Activated CD8-positive, alpha-beta memory T cell treated with anti-CD3 and anti-CD28 coated beads for 48 hours (primary cell): ENCODE measurements around the gene OR1E2.
"Not testable (repeated sequence)": the region's sequence is repeated elsewhere in the genome, so short reads cannot be mapped to it uniquely, and the experiment has no call there.

Experiments used
- DNase-seq, 3 experiments: peaks; one replicate each; pipeline ENCODE4 v3.0.0-alpha.2; 2020; ENCODE audit warnings: low read depth in 2 of 3, low spot score in 2 of 3

OR1E2 gene

GRCh38 chr17:3433741-3434140 is at the start of gene OR1E2:
Gene OR1E2, minus strand, starts transcription at chr17:3433841. Its CDS starts 0 bp downstream, at chr17:3433841.
- no peak for DNase-seq

DNA sequence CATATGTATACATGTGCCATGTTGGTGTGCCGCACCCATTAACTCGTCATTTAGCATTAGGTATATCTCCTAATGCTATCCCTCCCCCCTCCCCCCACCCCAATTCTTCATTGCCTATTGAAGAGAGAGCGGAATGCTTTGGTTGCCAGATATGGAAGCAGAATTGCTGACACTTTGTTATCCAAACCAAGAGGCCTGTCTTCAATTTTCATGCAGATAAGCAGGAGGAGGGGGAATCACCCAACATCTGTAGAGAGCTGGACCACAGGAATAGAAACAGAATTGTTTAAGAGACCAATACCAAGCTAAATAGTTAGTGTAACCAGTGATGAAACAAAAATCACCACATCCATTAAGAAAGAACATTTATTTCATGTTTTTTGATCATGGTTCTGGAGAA is 49.2 kb upstream of the OR1E2 start:
- no peak for DNase-seq

DNA sequence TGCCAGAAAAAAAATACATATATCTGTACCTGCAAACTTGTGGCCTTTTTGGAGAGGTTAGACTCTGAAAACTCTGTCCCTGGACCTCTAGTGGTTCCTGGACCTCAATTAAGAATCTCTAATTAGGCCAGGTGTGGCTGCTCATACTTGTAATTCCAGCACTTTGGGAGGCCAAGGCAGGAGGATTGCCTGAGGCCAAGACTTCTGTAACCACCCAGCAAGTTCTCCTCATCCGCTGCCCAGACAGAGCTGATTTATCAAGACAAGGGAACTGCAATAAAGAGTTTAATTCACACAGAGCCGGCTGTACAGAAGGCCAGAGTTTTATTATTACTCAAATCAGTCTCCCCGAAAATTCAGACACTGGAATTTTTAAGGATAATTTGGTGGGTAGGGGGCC is 46.3 kb upstream of the OR1E2 start:
- no peak for DNase-seq

DNA sequence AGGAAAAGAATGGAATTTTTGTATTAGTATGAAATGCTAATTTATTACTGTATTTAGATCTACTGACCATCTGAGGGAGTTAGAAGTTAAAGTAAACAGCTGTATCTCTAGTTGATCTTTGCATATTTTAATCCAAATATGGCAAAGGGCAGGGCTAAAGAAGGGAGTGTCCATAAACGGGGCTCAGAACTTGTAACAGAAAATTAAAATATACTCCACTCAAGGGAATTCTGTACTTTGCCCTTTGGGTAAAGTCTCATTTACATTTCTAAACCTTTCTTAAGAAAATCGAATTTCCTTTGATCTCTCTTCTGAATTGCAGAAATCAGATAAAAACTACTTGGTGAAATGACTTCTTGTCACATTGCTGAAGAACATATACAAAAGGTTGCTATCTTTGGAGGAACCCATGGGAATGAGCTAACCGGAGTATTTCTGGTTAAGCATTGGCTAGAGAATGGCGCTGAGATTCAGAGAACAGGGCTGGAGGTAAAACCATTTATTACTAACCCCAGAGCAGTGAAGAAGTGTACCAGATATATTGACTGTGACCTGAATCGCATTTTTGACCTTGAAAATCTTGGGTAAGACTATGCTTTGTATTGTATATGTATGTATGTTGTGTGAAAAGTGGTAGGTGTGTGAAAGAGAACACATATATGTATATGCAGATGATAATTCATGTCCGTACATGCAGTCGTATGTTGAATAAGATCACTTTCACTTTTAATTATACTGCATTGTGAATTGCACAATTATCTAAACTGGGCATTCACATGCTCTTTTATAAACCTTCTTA is 42.4 kb upstream of the OR1E2 start, which contains the start of gene ASPA:
Gene ASPA (plus strand): TSS at position 186 of the 799 bp plus-strand sequence. CDS start 163 bp downstream, at position 349.
- DNase-seq: no peak

GRCh38 chr17:3475251-3475685 is 41.6 kb upstream of the OR1E2 start:
- no peak for DNase-seq

DNA sequence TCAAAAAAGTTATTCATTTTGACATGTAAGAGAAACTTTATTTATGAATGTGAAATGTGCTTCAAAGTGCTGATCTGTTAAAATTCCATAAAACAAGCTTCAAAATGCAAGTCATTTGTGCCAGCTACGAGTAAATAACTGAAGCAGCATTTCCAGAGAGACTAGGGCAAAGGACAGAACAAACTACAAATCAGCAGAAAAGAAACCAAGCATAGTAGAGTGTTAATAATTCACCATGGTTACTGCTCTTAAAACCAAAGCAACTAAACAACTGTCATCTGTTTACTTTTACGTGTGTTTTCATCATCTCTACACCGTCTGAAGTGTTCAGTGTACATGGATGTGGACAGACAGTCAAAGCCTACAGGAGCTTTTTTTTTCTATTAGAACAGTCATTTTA is 40.6 kb upstream of the OR1E2 start:
- DNase-seq: no peak

GRCh38 chr17:3472137-3472536 is 38.5 kb upstream of the OR1E2 start:
- no peak for DNase-seq

DNA sequence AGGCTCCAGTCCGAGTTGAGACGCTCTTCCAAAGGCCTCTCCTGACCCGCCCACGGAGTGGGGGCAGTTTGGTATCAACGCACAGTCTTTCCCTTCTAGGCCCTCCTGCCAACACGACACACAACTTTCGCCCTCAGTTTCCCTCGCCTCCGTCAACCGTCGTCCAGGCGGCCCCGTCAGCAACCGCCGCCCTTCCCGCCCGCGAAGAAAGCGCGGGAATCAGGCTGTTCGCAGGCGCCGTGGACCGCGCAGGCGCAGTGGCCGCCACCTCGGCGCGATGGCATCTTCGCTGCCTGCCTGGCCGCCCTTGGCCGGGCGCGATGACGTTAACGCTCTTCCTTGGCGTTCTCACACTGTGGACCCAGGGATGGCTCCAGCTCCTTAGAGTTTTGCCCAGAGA is 38.0 kb upstream of the OR1E2 start, which contains the start of gene SPATA22:
Gene SPATA22 (minus strand): TSS at position 221 of the 400 bp plus-strand sequence. CDS start 2,494 bp downstream, outside the sequence.
- DNase-seq: no peak

- DNase-seq: no peak
These were observed 35.9 kb upstream of the OR1E2 start for GRCh38 chr17:3469529-3469928.

DNA sequence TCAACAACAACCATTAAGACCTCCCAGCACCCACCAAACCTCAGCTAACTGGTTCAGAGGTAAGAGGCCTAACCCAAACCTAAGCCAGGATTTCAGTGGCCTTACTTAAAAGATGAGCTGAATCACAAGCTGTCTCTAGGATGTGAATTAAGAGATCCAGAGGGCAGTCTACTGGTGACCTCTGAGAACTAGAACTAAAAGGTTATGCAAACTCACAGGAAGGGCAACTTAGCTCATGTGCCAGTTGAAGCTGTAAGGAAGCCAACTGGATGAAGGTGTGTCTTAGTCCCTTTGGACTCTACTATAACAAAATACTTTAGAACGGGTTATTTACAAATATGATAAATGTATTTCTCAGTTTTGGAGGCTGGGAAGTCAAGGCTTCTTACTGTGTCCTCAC is 32.7 kb upstream of the OR1E2 start:
- DNase-seq: not testable (repeated sequence)

GRCh38 chr17:3448059-3448665 is 14.5 kb upstream of the OR1E2 start:
- no peak for DNase-seq

DNA sequence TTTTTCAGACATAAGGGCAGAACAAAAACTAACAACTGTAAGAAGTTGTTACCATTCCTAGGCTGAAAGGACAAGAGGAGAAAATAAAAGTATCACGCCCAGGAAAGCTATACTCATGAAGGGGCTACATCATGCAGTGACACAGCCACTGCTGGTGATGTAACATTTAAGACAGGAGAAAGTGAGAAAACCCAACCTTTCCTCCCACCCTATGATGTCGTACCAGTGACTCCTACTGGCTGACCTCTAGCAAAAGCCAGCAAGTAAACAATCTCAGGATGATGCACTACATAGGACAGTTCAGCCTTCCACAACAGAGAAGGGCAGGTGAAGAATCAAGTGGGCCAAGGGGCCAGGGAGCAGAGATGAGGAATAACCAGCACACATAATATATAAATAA is 14.0 kb upstream of the OR1E2 start:
- no peak for DNase-seq

GRCh38 chr17:3440451-3440850 is 6.8 kb upstream of the OR1E2 start:
- DNase-seq: no peak

GRCh38 chr17:3438368-3438767 is 4.7 kb upstream of the OR1E2 start:
- no peak for DNase-seq

DNA sequence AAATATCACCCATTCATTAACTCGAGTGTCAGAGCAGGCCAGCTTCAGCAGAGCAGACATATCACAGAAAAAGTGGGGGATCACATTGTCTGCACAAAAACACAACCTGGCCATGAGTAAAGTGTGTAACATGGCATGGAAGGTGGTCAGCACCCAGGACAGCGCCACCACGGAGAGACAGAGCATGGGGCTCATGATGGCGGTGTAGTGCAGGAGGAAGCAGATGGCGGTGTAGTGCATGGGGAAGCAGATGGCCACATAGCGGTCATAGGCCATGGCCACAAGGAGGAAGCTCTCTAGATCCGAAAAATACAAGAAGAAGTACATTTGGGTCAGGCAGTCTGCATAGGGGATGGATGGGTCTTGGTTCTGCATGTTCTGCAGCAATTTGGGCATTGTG is 426 bp downstream of the OR1E2 start:
- DNase-seq: not testable (repeated sequence)

DNA sequence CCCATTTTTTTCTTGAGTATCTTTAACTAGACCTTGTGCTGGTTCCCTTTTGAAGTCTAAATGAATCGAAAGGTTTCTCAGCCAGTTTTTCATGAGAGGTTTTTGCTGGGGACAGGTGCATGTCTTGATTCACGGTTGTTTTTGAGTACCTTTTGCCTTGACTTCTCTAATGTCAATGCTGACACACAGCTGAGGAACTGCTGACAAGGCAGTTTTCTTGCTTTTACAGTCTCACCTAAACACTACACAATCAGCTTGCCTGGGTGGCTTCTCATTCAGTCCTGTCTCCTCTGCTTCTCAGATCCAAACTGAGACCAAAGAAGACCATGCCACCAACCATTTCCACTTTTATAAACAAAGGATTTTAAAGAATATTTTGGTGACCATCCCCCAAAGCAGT is 15.4 kb downstream of the OR1E2 start:
- DNase-seq: no peak

GRCh38 chr17:3415610-3416009 is 18.0 kb downstream of the OR1E2 start:
- DNase-seq: no peak

- not testable (repeated sequence) for DNase-seq
These were observed 21.4 kb downstream of the OR1E2 start for GRCh38 chr17:3412216-3412615.

GRCh38 chr17:3411070-3411469 is 22.6 kb downstream of the OR1E2 start, which contains the start of gene OR3A3:
Gene OR3A3, plus strand, starts transcription at chr17:3411370.
- DNase-seq: no peak

DNA sequence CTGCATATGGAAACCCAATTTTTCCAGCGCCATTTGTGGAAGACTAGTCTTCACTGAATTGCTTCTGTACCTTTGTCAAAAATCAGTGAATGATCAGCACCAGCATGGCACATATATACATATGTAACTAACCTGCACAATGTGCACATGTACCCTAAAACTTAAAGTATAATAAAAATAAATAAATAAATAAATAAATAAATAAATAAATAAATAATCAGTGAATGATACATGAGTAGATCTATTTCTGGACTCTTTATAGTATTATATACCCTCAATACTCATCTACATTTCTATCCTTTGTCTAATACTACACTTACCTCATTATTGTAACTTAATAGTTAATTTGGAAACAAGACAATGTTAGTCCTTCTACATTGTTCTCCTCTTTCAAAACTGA is 29.8 kb downstream of the OR1E2 start:
- not testable (repeated sequence) for DNase-seq

DNA sequence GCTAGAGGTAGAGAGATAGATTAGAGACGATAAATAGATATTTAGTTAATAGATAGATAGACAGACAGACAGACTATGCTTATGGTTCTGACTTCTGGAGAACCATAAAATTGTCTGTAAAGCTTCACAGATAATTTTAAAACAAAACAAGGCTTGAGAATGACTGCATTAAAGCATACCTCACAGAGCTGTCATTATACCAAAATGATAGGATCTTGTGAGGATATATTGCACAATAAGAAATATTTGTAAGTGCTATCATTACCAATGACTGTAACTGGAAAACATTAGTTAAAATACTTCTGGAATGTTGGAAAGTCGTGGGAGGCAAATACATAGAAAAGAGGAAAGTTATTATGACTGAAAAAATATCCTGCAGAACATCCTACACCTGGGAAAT is 31.9 kb downstream of the OR1E2 start:
- no peak for DNase-seq

GRCh38 chr17:3400055-3400454 is 33.6 kb downstream of the OR1E2 start:
- no peak for DNase-seq
